ENCODE measurements around the gene JAG1. TPM values are rescaled to one million over a fixed set of nuclear protein-coding genes. Genes with fewer than 3 reads are reported as not detected.

JAG1 gene
- total RNA-seq, 4 donors from 2014 or later: 30.7 to 41.9 (median 36.3) TPM

- intact Hi-C loops (cut with DNase I): loop anchor here (5.0 kb wide), 2 partner anchors 70 to 235 kb away; partner anchors contain the start of gene SLX4IP
- peak overlapping the region; percentile 79 to 99 (median 93) for H3K27ac ChIP-seq (replicated peaks in 1 of 4)
- H3K4me3 ChIP-seq: peak overlapping the region; percentile 67 to 78 (median 72)
- peaks cover 16 to 80% (median 68%) of the 10 kb centered on the region in 4 donors for H3K4me1 ChIP-seq
- peaks cover 0 to 27% (median 2%) of the 10 kb centered on the region in 4 donors for H3K36me3 ChIP-seq
- TF ChIP-seq CTCF (IDR thresholded peaks at IDR 0.05) (no peak), EP300 (IDR thresholded peaks at IDR 0.05) (no peak), POLR2A (IDR thresholded peaks at IDR 0.05; ENCODE audit: low read depth) (no peak), POLR2AphosphoS5 (IDR thresholded peaks at IDR 0.05) (peak; percentile 2 to 48)
- H3K9me3 ChIP-seq: no peaks in the 10 kb centered on the region
- WGBS: 12% methylated on average over 9 of the region's 42 CpGs
- H3K27me3 ChIP-seq: peaks cover 0 to 31% (median 0%) of the 10 kb centered on the region in 4 donors
- DNase-seq (ENCODE audit: extremely low spot score): no peak
These were observed 1.7 kb downstream of the JAG1 start for GRCh38 chr20:10671919-10672623.

GRCh38 chr20:10671221-10671918 is 2.4 kb downstream of the JAG1 start:
- Histone ChIP-seq H3K4me3 (peak overlapping the region; percentile 67 to 78 (median 72)), H3K27me3 (peaks cover 0 to 28% (median 0%) of the 10 kb centered on the region in 4 donors), H3K4me1 (peaks cover 21 to 87% (median 75%) of the 10 kb centered on the region in 4 donors), H3K27ac (replicated peaks in 1 of 4) (peak overlapping the region; percentile 79 to 99 (median 93)), H3K36me3 (peaks cover 0 to 29% (median 3%) of the 10 kb centered on the region in 4 donors), H3K9me3 (no peaks in the 10 kb centered on the region)
- peak; percentile 97 for DNase-seq (ENCODE audit: extremely low spot score)
- no peak for TF ChIP-seq POLR2A (IDR thresholded peaks at IDR 0.05; ENCODE audit: low read depth)
- peak; percentile 31 to 51 (median 36) for TF ChIP-seq CTCF (IDR thresholded peaks at IDR 0.05)
- peak; percentile 51 to 64 for TF ChIP-seq POLR2AphosphoS5 (IDR thresholded peaks at IDR 0.05)
- TF ChIP-seq EP300 (IDR thresholded peaks at IDR 0.05): no peak
- intact Hi-C loops (cut with DNase I): loop anchor here (5.0 kb wide), 2 partner anchors 69 to 234 kb away; partner anchors contain the start of gene SLX4IP
- 15% methylated on average over 8 of the region's 13 CpGs for WGBS

GRCh38 chr20:10670501-10671220 is 3.1 kb downstream of the JAG1 start:
- H3K27ac ChIP-seq (replicated peaks in 1 of 4): peak overlapping the region; percentile 79 to 99 (median 93)
- H3K27me3 ChIP-seq: peaks cover 0 to 24% (median 0%) of the 10 kb centered on the region in 4 donors
- H3K36me3 ChIP-seq: peaks cover 0 to 29% (median 3%) of the 10 kb centered on the region in 4 donors
- 65% methylated on average over 18 of the region's 18 CpGs for WGBS
- no peaks in the 10 kb centered on the region for H3K9me3 ChIP-seq
- peak in 1 of 2 donors; percentile 31 for TF ChIP-seq POLR2AphosphoS5 (IDR thresholded peaks at IDR 0.05)
- no peak for TF ChIP-seq POLR2A (IDR thresholded peaks at IDR 0.05; ENCODE audit: low read depth)
- no peak for DNase-seq (ENCODE audit: extremely low spot score)
- H3K4me1 ChIP-seq: peaks cover 27 to 93% (median 82%) of the 10 kb centered on the region in 4 donors
- intact Hi-C loops (cut with DNase I): loop anchor here (5.0 kb wide), 2 partner anchors 68 to 233 kb away; partner anchors contain the start of gene SLX4IP
- peak overlapping the region; percentile 67 to 78 (median 72) for H3K4me3 ChIP-seq

- Histone ChIP-seq H3K27ac (replicated peaks in 1 of 4) (peak overlapping the region; percentile 79 to 99 (median 93)), H3K4me1 (peaks cover 30 to 93% (median 86%) of the 10 kb centered on the region in 4 donors), H3K36me3 (peaks cover 0 to 29% (median 3%) of the 10 kb centered on the region in 4 donors), H3K4me3 (peak overlapping the region; percentile 67 to 78 (median 72)), H3K27me3 (peaks cover 0 to 20% (median 0%) of the 10 kb centered on the region in 4 donors), H3K9me3 (no peaks in the 10 kb centered on the region)
- DNase-seq (ENCODE audit: extremely low spot score): no peak
- 76% methylated on average over 6 of the region's 6 CpGs for WGBS
- intact Hi-C loops (cut with DNase I): loop anchor here (5.0 to 10.0 kb wide), 3 partner anchors 68 to 605 kb away; partner anchors contain the start of gene SLX4IP
- TF ChIP-seq POLR2AphosphoS5 (IDR thresholded peaks at IDR 0.05) (no peak), POLR2A (IDR thresholded peaks at IDR 0.05; ENCODE audit: low read depth) (no peak), EP300 (IDR thresholded peaks at IDR 0.05) (no peak), CTCF (IDR thresholded peaks at IDR 0.05) (no peak)
These were observed 3.9 kb downstream of the JAG1 start for GRCh38 chr20:10669843-10670446.

Data from esophagus muscularis mucosa (tissue), 4 donors.